Measurements from ENCODE around the gene RFTN1. TPM values are rescaled to one million over a fixed set of nuclear protein-coding genes. Genes with fewer than 3 reads are reported as not detected.

RFTN1 gene
- total and polyA plus RNA-seq, 4 donors = 33.8 to 82.5 (median 53.4) TPM

- Histone ChIP-seq H3K4me3 (no peak overlapping the region), H3K27ac (ENCODE audit: low read depth in 1 of 2, low read length in 1 of 2) (no peak overlapping the region), H3K36me3 (ENCODE audit: control insufficient read depth in 4 of 4, insufficient read depth in 4 of 4, low read length in 4 of 4) (no peaks in the 10 kb centered on the region), H3K9me3 (ENCODE audit: control insufficient read depth in 4 of 4, insufficient read depth in 3 of 4, low read length in 3 of 4) (peaks cover 0 to 2% (median 0%) of the 10 kb centered on the region in 4 donors), H3K4me1 (ENCODE audit: control insufficient read depth in 5 of 5, insufficient read depth in 5 of 5, low read length in 5 of 5) (peaks cover 0 to 6% (median 0%) of the 10 kb centered on the region in 5 donors), H3K27me3 (ENCODE audit: control insufficient read depth in 3 of 3, insufficient read depth in 3 of 3, low read length in 2 of 3) (no peaks in the 10 kb centered on the region), H3K9ac (ENCODE audit: insufficient read depth in 1 of 2, low read length in 2 of 2) (no peak overlapping the region)
- no peak for ATAC-seq (ENCODE audit: insufficient read depth, low FRiP score)
- DNase-seq = no peak
- no peak for TF ChIP-seq CTCF (IDR thresholded peaks at IDR 0.05; ENCODE audit: control extremely low read depth, extremely low read depth)
- 64 to 76% methylated on average over 3 of the region's 3 CpGs for WGBS, 2 donors
These were observed 39.3 kb upstream of the RFTN1 start for GRCh38 chr3:16552757-16553156.

DNA sequence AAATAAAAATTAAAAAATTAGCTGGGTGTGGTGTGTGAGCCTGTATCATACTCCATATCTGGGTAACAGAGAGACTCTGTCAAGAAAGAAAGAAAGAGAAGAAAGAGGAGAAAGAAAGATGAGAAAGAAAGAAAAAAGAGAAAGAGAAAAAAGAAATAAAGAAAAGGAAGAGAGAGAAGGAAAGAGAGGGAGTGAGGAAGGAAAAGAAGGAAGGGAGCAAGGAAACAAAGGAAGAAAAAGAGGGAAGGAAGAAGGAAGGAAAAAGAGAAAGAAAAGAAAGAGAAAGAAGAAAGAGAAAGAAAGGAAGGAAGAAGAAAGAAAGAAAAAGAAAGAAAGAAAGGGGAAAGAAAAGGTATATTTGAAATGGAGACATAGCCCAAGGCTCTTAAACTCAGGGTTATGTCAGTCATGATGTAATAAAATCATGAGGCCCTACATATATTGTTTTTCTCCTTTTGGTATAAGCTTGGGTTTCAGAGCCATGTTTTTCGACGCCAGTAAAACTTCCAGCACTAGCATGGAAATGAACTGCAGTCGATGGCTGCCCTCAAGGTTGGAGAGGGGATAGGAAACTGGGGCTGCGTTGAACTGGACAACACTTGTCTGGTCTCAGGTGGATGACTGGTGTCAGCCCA is 38.0 kb upstream of the RFTN1 start:
- Histone ChIP-seq H3K4me3 (no peak overlapping the region), H3K9ac (ENCODE audit: insufficient read depth in 1 of 2, low read length in 2 of 2) (no peak overlapping the region), H3K36me3 (ENCODE audit: control insufficient read depth in 4 of 4, insufficient read depth in 4 of 4, low read length in 4 of 4) (no peaks in the 10 kb centered on the region), H3K9me3 (ENCODE audit: control insufficient read depth in 4 of 4, insufficient read depth in 3 of 4, low read length in 3 of 4) (peaks cover 0 to 2% (median 0%) of the 10 kb centered on the region in 4 donors), H3K27ac (ENCODE audit: low read depth in 1 of 2, low read length in 1 of 2) (no peak overlapping the region), H3K27me3 (ENCODE audit: control insufficient read depth in 3 of 3, insufficient read depth in 3 of 3, low read length in 2 of 3) (no peaks in the 10 kb centered on the region), H3K4me1 (ENCODE audit: control insufficient read depth in 5 of 5, insufficient read depth in 5 of 5, low read length in 5 of 5) (peaks cover 0 to 6% (median 0%) of the 10 kb centered on the region in 5 donors)
- no peak for TF ChIP-seq CTCF (IDR thresholded peaks at IDR 0.05; ENCODE audit: control extremely low read depth, extremely low read depth)
- 77 to 96% methylated on average over 4 of the region's 4 CpGs for WGBS, 2 donors
- DNase-seq (no peak), ATAC-seq (ENCODE audit: insufficient read depth, low FRiP score) (no peak)

GRCh38 chr3:16550676-16551341 is 37.3 kb upstream of the RFTN1 start:
- DNase-seq (peak; percentile 87 to 94 (median 93)), ATAC-seq (ENCODE audit: insufficient read depth, low FRiP score) (peak; percentile 87)
- Histone ChIP-seq H3K27me3 (ENCODE audit: control insufficient read depth in 3 of 3, insufficient read depth in 3 of 3, low read length in 2 of 3) (no peaks in the 10 kb centered on the region), H3K27ac (ENCODE audit: low read depth in 1 of 2, low read length in 1 of 2) (peak overlapping the region in 1 of 2 donors; percentile 48), H3K36me3 (ENCODE audit: control insufficient read depth in 4 of 4, insufficient read depth in 4 of 4, low read length in 4 of 4) (no peaks in the 10 kb centered on the region), H3K4me3 (no peak overlapping the region), H3K4me1 (ENCODE audit: control insufficient read depth in 5 of 5, insufficient read depth in 5 of 5, low read length in 5 of 5) (peaks cover 0 to 6% (median 0%) of the 10 kb centered on the region in 5 donors), H3K9ac (ENCODE audit: insufficient read depth in 1 of 2, low read length in 2 of 2) (peak overlapping the region in 1 of 2 donors; percentile 1), H3K9me3 (ENCODE audit: control insufficient read depth in 4 of 4, insufficient read depth in 3 of 4, low read length in 3 of 4) (peaks cover 0 to 2% (median 0%) of the 10 kb centered on the region in 4 donors)
- TF ChIP-seq CTCF (IDR thresholded peaks at IDR 0.05; ENCODE audit: control extremely low read depth, extremely low read depth) = peak; percentile 96
- WGBS, 2 donors = 14 to 15% methylated on average over 7 of the region's 7 CpGs
